GM18499 (cell line): Measurements from ENCODE around the gene TMPRSS9.

Source experiments
- ATAC-seq: cut with Tn5 transposase; IDR thresholded peaks from one replicate; pipeline ENCODE4 v1.9.1; 2021; ENCODE audit warnings: moderate number of reproducible peaks; ENCODE audit not compliant: insufficient read depth, unreplicated experiment

TMPRSS9 gene

DNA sequence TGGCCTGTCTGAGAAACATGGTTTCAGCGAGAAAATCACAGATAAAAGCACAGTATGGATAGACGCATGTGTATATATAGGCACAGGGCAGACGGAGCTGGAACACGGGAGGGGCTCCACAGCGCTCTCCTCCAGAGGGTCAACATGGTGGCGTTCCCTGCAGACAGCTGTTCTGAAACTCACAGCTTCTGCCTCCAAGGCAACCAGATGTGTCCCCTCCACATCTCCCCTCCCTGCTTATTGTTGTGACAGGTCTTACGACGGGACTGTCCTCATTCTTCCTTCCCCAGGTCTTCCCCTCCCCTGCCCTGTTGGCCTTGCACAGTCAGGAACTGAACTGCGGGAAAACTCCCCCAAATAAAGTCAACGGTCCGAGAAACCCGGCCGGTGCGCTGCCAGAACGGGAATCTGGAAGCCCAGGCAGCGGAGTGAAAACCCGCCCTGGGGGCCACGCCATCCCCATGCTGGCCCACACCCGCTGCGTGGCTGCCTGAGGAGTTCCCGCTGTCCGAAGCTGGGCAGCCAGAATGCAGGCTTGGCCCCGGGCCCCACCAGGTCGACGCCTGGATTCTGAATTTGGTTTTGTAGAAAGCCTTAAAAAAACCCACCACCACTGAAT is 70.0 kb downstream of the TMPRSS9 start:
- ATAC-seq = no peak

DNA sequence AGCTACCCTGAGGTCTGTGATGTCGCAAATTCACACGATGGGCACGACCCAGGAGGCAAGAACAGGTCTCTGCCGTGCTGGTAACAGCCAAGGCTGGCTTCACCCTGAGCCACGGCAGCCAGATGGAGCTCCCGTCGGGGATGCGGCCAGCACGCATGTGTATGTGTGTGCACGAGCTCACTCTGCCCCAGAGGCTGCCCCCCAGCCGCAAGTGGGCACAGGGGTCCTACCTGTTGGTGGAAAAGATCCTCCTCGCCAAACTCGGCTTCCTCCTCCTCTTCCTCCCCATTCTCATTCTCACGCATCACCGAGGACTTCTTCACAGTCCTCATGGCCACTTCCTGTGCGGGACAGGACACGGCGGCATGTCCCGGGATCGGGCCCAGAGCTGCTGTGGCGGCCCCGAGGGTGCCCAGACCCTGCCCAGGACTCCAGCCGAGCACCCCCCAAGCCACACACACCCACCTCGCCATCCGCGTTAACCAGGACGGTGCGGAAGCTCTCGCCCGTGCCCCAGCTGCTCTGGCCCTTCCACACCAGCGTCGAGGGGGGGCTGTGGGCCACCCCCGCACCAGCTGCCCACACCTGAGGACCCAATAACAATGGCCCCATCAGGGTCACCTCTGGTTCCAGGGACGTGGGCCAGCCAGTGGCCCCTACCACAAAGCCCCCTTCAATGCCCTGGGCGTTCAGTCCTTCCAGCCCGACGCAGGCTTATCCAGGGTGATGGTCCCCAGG is 71.4 kb downstream of the TMPRSS9 start:
- ATAC-seq = no peak

- no peak for ATAC-seq
Observed at GRCh38 chr19:2432131-2432848, 72.2 kb downstream of the TMPRSS9 start.

DNA sequence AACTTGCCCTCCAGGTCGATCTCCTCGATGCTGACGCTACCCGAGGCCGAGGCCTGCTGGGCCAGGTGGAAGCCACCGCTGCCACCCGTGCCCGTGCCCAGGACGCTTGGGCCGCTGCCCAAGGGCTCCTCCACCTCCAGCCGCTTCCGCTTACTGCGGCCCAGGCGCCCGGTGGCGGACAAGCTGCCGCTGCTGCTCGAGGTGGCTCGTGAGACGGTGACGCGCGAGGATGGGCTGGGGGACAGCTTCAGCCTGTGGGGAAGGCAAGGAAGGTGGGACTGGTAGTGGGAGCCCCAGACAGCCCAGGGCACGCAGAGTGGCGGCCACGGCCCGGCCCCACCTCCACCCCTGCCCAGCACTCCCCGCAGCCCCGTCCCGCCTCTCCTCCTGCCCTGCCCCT is 73.8 kb downstream of the TMPRSS9 start:
- ATAC-seq = no peak

- ATAC-seq = no peak
Observed at GRCh38 chr19:2434267-2434666, 74.2 kb downstream of the TMPRSS9 start.

- no peak for ATAC-seq
Observed at GRCh38 chr19:2434721-2435265, 74.7 kb downstream of the TMPRSS9 start.

DNA sequence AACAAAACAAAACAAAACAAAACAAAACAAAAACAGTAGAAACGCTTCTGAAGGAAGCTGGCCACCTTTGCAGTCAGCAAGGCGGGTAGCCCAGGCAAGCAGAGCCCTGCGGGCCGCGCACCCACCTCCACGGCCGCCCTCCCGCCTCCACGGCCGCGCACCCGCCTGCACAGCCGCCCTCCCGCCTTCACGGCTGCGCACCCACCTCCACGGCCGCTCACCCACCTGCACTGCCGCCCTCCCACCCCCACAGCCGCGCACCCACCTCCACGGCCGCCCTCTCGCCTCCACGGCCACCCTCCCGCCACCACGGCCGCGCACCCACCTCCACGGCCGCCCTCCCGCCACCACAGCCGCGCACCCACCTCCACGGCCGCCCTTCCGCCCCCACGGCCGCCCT is 76.3 kb downstream of the TMPRSS9 start:
- no peak for ATAC-seq

DNA sequence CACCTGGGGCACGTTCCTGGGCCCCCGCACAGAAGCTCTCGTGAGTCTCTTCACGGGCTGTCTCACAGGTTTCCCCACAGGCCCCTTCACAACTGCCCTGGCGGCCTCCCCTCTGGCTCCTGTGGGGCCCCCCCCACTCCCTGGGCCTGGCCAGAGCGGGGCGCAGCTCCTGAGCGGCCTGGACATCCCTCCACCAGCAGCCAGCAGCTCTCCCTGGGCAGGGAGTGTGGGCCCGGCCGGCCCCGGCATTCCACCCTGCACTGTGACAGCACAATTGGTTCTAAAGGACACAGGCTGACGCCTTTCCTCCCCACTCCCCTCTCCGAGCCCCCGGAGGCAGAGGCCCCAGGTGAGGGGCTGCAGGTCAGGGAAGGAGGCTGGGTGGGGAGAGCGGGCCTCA is 76.9 kb downstream of the TMPRSS9 start:
- no peak for ATAC-seq

GRCh38 chr19:2438178-2438577 is 78.1 kb downstream of the TMPRSS9 start:
- no peak for ATAC-seq

DNA sequence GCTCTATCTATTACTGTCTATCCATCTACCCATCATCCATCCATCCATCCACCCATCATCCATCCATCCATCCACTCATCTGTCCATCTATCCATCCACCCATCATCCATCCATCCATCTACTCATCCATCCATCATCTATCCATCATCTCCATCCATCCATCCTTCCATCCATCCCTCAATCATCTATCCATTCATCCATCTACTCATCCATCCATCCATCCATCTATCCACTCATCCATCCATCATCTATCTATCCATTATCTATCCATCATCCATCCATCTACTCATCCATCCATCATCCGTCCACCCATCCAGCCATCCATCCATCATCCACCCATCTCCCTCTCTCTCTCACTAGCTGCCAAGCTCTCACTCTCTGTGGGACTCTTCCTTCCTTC is 80.5 kb downstream of the TMPRSS9 start:
- no peak for ATAC-seq

GRCh38 chr19:2441096-2441752 is 81.2 kb downstream of the TMPRSS9 start:
- ATAC-seq = no peak

- no peak for ATAC-seq
Observed at GRCh38 chr19:2443116-2443784, 83.2 kb downstream of the TMPRSS9 start.

DNA sequence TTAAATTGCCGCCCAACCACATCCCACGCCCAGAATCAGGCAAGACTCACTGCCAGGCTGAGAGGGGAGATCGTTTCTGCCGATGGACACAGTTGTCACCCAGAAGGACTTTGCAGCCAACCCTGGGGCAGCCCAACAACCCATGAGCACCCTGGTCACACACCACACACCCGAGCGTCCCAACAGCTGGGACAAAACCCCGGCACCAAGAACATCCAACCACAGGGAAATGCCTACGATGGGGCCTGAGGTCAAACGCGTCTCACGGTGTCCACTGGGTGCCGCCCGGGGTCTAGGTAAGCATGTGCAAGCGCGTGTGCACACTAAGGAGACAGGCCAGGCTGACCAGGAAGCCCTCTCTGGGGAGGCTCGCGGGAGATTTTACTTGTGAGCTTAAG is 83.7 kb downstream of the TMPRSS9 start:
- no peak for ATAC-seq

DNA sequence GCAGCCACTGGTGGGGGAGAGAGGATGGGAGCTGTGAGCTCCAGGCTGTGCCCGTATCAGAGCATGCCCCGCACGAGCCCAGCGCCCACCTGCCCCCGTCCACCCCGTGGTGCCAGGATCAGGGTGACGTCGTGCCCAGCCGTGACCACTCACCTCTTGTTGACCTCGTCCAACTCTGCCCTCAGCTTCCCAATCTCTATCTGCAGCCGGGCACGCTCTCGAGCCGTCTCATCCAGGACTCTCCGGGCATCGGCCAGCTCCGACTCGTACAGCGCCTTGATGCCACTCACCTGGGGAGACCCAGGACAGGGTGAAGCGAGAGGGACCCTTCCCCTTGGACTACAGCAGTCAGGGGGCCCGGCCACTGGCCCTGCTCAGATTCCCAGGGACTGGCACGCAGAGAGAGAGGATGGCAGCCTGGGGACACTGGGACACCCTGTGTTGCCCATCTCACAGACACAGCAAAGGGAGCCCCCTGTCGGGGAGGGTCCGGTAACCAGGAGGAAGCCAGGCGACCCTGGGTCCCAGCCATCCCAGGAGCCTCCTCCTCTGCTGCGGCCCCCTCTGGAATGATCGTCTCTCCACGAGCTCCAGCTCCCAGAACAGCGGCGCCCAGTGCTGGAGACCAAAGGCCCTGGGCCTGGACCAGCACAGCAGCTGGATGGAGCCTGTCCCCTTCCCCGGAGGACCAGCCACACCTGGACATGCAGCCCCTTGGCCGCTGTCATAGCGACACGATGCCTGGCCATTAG is 84.4 kb downstream of the TMPRSS9 start:
- no peak for ATAC-seq

DNA sequence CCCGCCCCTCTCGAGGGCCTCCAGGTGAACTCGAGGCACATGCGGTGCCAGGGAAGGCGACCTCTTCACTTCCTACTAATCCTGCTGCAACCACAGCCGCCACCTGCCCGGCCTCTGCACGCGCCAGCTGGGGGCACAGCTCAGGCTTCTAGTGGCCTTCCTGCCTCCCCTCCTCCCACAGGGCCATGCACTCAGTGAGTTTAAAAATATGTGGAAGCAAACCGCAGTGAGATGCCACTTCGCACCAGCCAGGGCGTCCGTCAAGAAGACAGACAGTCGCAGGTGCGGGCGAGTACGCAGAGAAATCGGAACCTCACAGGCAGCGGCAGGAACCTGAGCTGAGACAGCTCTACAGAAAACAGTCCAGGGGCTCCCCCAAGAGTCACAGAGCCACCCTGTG is 86.3 kb downstream of the TMPRSS9 start:
- no peak for ATAC-seq

- no peak for ATAC-seq
Observed at GRCh38 chr19:2449019-2449418, 89.0 kb downstream of the TMPRSS9 start.

DNA sequence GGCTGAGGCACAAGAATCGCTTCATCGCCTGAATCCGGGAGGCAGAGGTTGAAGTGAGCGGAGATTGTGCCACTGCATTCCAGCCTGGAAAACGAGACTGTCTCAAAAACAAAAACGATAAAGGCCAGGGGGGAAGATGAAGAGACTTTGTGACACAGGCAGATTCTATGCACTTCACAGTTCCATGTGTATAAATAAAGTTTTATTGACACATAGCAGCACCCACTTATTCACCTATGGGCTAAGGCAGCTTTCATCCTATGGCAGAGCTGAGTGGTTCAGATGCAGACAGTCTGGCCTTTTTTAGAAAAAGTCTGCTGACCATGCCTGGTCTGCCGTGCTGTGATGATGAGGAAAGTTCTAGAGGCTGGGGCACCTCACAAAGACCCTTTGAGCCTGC is 91.1 kb downstream of the TMPRSS9 start:
- ATAC-seq = no peak

DNA sequence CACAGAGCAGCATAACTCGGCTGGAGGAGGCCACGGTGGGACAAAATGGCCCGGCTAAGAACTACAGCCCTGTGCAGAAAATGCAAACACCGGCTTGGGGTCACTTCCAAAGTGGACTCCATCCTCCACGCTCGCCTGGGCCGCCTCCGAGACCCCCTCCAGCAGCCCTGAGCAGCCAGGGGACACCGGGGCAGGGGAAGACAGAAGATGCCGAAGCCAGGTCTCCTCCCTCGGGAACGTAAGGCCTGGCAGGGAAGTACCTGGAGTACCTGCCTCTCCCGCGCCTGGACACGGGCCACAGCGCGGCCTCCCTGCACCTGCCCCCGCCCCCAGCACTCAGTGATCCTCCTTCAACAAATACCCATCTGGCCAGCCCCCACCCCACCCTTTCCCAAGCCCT is 91.7 kb downstream of the TMPRSS9 start:
- no peak for ATAC-seq

GRCh38 chr19:2453431-2454025 is 93.5 kb downstream of the TMPRSS9 start:
- ATAC-seq = no peak
